ENCODE results near the gene NUP58.

DNA sequence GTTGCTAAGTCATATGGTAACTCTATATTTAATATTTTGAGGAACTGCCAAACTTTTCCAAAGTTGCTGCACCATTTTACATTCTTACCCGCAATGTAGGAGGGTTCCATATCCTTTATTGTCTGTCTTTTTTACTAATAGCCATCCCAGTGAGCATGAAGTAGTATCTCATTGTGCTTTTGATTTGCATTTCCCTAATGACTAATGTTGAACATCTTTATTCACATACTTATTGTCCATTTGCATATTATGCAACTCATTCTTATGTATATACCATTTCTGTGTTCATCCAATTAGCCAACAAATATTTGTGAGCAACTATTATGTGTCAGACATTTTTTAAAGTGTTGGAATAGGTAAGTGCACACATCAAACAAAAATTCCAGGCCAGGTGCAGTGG is 50.0 kb downstream of the NUP58 start:
- no peak for TF ChIP-seq CTCF (IDR thresholded peaks at IDR 0.05; ENCODE audit: low read length)
- TF ChIP-seq EZH2 (optimal IDR thresholded peaks at IDR 0.05; ENCODE audit: low read depth, low read length): no peak
